ENCODE measurements around the gene SLC34A3.

The SLC34A3 gene

GRCh38 chr9:137218212-137218753 is 12.4 kb upstream of the SLC34A3 start:
- no peak overlapping the region for H3K4me3 ChIP-seq (replicated peaks; ENCODE audit: insufficient read depth, low read length)
- no peak overlapping the region for H3K27ac ChIP-seq (replicated peaks)
- DNase-seq (ENCODE audit: low read depth in 1 of 2, low spot score in 1 of 2) = no peak
- H3K27me3 ChIP-seq (ENCODE audit: insufficient read depth, poor library complexity, severe bottlenecking) = no peaks in the 10 kb centered on the region
- TF ChIP-seq REST (IDR thresholded peaks at IDR 0.05; ENCODE audit: insufficient replicate concordance, low read depth) (no peak), GABPA (IDR thresholded peaks at IDR 0.05; ENCODE audit: low read depth) (no peak), POLR2AphosphoS5 (IDR thresholded peaks at IDR 0.05; ENCODE audit: low read depth) (no peak; the same call in 1 of the 2 replicates), CTCF (IDR thresholded peaks at IDR 0.05; ENCODE audit: insufficient read depth, low read length) (no peak), SPI1 (IDR thresholded peaks at IDR 0.05; ENCODE audit: borderline replicate concordance, low read depth) (no peak)

- no peaks in the 10 kb centered on the region for H3K27me3 ChIP-seq (ENCODE audit: insufficient read depth, poor library complexity, severe bottlenecking)
- H3K27ac ChIP-seq (replicated peaks) = no peak overlapping the region
- TF ChIP-seq CTCF (IDR thresholded peaks at IDR 0.05; ENCODE audit: insufficient read depth, low read length) (no peak), SPI1 (IDR thresholded peaks at IDR 0.05; ENCODE audit: borderline replicate concordance, low read depth) (no peak), REST (IDR thresholded peaks at IDR 0.05; ENCODE audit: insufficient replicate concordance, low read depth) (no peak), POLR2AphosphoS5 (IDR thresholded peaks at IDR 0.05; ENCODE audit: low read depth) (no peak), GABPA (IDR thresholded peaks at IDR 0.05; ENCODE audit: low read depth) (no peak)
- DNase-seq (ENCODE audit: low read depth in 1 of 2, low spot score in 1 of 2) = no peak
- H3K4me3 ChIP-seq (replicated peaks; ENCODE audit: insufficient read depth, low read length) = no peak overlapping the region
Observed at GRCh38 chr9:137218754-137219271, 11.9 kb upstream of the SLC34A3 start.

GRCh38 chr9:137219757-137220316 is 10.9 kb upstream of the SLC34A3 start:
- TF ChIP-seq CTCF (IDR thresholded peaks at IDR 0.05; ENCODE audit: insufficient read depth, low read length) (no peak), REST (IDR thresholded peaks at IDR 0.05; ENCODE audit: insufficient replicate concordance, low read depth) (no peak), SPI1 (IDR thresholded peaks at IDR 0.05; ENCODE audit: borderline replicate concordance, low read depth) (no peak), POLR2AphosphoS5 (IDR thresholded peaks at IDR 0.05; ENCODE audit: low read depth) (no peak), GABPA (IDR thresholded peaks at IDR 0.05; ENCODE audit: low read depth) (no peak)
- Histone ChIP-seq H3K27me3 (ENCODE audit: insufficient read depth, poor library complexity, severe bottlenecking) (no peaks in the 10 kb centered on the region), H3K27ac (replicated peaks) (no peak overlapping the region), H3K4me3 (replicated peaks; ENCODE audit: insufficient read depth, low read length) (no peak overlapping the region)
- no peak for DNase-seq (ENCODE audit: low read depth in 1 of 2, low spot score in 1 of 2)

Measured in HL-60 (cell line).